ENCODE data around the gene MGAT4D. TPM values are rescaled to one million over a fixed set of nuclear protein-coding genes. Genes with fewer than 3 reads are reported as not detected.

The MGAT4D gene
- not detected for total RNA-seq

DNA sequence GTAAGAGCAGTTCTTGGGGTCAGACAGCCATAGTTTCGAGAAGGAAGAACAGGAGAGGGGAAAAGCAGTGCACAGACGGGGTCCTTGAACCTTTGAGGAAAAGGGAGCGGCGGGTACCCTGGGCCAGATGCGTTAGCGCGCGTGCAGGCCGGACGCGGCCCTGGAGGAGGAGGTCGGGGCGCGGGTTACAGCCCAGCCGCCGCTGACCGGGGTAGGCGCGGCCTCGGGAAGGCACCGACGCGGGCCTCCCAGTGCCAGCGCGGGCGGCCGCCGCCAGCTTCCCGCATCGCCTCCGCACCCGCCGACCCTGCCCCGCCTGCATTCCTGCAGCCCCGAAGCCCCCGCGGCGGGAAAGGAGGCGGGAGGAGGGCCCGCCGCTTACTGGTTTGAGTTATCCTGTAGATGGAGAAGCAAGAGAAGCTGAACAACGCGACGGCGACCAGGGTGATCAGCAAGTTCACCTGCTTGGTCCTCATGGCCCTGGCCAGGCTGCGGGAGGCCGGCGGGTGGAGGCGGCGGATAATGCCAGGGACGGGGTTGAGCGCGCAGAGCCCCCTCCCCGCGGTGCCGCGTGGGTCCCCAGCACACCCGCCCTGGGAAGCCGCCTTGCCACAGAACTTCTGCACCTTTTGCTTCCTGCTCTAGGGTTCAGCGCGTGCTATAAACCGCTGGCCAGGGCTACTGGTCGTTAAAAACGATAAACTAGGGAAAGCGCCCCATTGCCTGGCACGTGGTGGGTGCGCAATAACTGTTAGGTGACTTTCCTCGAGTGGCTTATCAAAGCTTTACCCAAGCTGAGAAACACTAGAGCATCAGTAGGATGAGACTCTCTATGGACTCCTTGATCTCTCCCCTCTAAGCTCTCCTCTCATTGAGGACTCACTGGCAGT lies at the start of gene MGAT4D:
MGAT4D (minus strand) TSS at position 547 of the 890 bp plus-strand sequence; CDS start at position 476, 71 bp downstream.
- H3K36me3 ChIP-seq: no peaks in the 10 kb centered on the region
- peaks cover 20% of the 10 kb centered on the region for H3K27me3 ChIP-seq
- TF ChIP-seq, protein P1, sequence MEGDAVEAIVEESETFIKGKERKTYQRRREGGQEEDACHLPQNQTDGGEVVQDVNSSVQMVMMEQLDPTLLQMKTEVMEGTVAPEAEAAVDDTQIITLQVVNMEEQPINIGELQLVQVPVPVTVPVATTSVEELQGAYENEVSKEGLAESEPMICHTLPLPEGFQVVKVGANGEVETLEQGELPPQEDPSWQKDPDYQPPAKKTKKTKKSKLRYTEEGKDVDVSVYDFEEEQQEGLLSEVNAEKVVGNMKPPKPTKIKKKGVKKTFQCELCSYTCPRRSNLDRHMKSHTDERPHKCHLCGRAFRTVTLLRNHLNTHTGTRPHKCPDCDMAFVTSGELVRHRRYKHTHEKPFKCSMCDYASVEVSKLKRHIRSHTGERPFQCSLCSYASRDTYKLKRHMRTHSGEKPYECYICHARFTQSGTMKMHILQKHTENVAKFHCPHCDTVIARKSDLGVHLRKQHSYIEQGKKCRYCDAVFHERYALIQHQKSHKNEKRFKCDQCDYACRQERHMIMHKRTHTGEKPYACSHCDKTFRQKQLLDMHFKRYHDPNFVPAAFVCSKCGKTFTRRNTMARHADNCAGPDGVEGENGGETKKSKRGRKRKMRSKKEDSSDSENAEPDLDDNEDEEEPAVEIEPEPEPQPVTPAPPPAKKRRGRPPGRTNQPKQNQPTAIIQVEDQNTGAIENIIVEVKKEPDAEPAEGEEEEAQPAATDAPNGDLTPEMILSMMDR (IDR thresholded peaks at IDR 0.05): no peak
- H3K9me3 ChIP-seq: no peaks in the 10 kb centered on the region
- intact Hi-C loops (cut with DNase I): no loop called here
- no peak within 1 kb of the TSS for H3K9ac ChIP-seq (ENCODE audit: low read depth in 2 of 2, low read length in 2 of 2)
- H3K4me1 ChIP-seq: no peaks in the 10 kb centered on the region
- peak within 1 kb of the TSS; percentile 31 for H3K4me3 ChIP-seq
- DNase-seq: peak; percentile 23
- no peak within 1 kb of the TSS for H3K27ac ChIP-seq

DNA sequence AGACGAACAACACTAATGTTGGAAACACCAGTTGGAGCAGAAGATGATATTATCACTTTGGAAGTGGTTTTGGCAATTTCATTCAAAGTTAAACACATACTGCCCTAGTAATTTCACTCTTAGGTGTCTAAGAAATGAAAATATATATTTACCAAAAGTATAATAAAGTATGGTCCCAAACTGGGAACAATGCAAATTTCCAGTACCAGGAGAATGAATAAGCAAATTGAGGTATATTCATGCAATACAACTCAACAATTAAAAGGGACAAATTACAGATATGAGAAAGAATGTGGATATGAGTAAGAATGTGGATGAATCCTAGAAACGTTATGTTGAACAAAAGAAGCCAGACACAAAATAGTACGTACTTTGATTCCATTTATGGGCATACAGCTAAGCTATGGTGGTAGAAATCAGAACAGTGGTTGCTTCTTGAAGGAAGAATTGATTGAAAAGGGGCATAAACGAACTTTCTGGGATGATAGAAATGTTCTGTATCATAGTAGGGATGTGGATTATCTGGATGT lies 35.9 kb upstream of the MGAT4D start:
- Histone ChIP-seq H3K9me3 (no peaks in the 10 kb centered on the region), H3K9ac (ENCODE audit: low read depth in 2 of 2, low read length in 2 of 2) (no peak overlapping the region), H3K27me3 (no peaks in the 10 kb centered on the region), H3K36me3 (no peaks in the 10 kb centered on the region), H3K4me3 (no peak overlapping the region), H3K27ac (no peak overlapping the region), H3K4me1 (no peaks in the 10 kb centered on the region)
- no peak for DNase-seq
- TF ChIP-seq, protein P1 (IDR thresholded peaks at IDR 0.05): no peak
- intact Hi-C loops (cut with DNase I): no loop called here

DNA sequence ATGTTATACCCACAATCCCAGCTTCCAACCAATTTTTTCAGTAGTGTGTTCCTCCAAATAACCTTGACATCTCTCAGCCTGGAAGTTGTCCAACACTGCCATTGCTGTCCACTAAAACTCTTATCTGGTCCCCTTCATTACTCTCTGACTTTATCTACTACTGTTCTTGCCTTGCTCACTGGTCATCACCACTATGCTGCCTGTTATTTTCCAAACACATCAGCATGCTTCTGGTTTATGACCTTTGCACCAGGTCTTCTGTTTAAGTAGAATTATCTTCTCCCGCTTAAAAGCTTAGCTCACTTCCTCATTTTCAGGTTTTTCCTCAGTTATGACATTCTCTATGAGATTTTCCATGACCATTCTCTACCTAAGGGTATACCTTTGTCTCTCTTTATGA lies 31.3 kb upstream of the MGAT4D start:
- Histone ChIP-seq H3K9ac (ENCODE audit: low read depth in 2 of 2, low read length in 2 of 2) (no peak overlapping the region), H3K4me3 (no peak overlapping the region), H3K4me1 (no peaks in the 10 kb centered on the region), H3K36me3 (no peaks in the 10 kb centered on the region), H3K27me3 (no peaks in the 10 kb centered on the region), H3K27ac (no peak overlapping the region), H3K9me3 (no peaks in the 10 kb centered on the region)
- DNase-seq: no peak
- intact Hi-C loops (cut with DNase I): no loop called here
- TF ChIP-seq, protein P1 (IDR thresholded peaks at IDR 0.05): no peak

DNA sequence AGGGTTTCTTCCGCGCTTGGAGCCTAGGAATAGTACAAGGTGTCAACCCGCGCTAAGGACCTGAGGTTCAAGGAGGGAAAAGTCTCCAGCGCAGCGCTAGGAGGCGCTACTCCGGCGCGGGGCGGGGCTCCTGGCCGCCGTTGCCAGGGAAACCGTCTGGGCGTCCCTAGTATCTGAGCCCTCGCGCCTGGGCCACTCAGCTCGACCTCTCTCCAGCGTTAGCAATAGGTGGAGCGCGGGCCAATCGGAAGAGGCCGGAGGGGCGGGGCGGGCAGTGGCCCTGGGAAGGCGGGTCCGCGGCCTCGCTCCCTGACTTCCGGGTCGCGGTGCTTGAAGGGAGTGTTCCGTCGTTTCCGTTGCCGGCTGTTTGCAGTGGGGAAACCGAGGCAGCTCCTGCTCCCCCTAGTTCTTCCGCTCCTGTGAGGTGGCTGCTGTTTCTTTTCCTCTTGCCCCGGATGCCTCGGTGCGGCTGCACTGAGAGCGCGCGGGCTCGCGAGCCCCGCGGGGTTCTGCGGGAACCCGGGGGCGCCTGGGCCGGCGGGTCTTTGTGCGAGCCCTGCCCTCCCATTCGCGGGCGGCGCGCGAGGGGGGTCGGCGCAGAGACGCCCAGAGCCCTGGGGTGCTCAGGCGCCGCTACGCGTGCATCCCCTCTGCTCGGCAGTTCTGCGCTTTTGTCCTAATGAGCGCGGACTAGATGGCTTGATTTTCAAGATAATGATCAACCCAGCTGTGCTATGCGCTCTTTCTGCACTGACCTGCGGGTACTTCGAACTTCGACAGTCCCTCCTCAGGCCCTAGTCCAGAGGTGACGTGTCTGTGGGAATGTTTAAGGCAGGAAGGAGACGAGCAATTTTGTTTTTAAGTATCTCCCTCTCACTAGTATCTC lies 26.0 kb upstream of the MGAT4D start, which contains the start of gene ELMOD2:
ELMOD2 (plus strand) TSS at position 312 of the 886 bp plus-strand sequence. CDS start 1,261 bp downstream, outside the sequence.
- intact Hi-C loops (cut with DNase I): no loop called here

More for the DNA sequence above, 26.0 kb upstream of the MGAT4D start, which contains the start of gene ELMOD2:
- no peaks in the 10 kb centered on the region for H3K27me3 ChIP-seq
- peak; percentile 99 for DNase-seq
- H3K9me3 ChIP-seq: no peaks in the 10 kb centered on the region
- peak within 1 kb of the TSS; percentile 89 to 92 for H3K9ac ChIP-seq (ENCODE audit: low read depth in 2 of 2, low read length in 2 of 2)
- TF ChIP-seq, protein P1 (IDR thresholded peaks at IDR 0.05): peak; percentile 94
- H3K27ac ChIP-seq: peak within 1 kb of the TSS; percentile 71
- H3K4me3 ChIP-seq: peak within 1 kb of the TSS; percentile 84
- no peaks in the 10 kb centered on the region for H3K36me3 ChIP-seq
- H3K4me1 ChIP-seq: no peaks in the 10 kb centered on the region
